Stimulated activated naive CD8-positive, alpha-beta T cell treated with anti-CD3 and anti-CD28 coated beads, Interleukin-15, Interleukin-2, amounts not matched to agents 100 ng/mL and 50 ng/mL, for 24 hours (primary cell): ENCODE measurements around the gene MAFB.

Source experiments
- H3K27ac Mint-ChIP-seq: one replicate; pipeline ENCODE4 v1.8.0; 2021; ENCODE audit warnings: mild to moderate bottlenecking, mixed read lengths
- H3K27me3 Mint-ChIP-seq: one replicate; pipeline ENCODE4 v1.8.0; 2021; ENCODE audit warnings: mixed read lengths
- H3K36me3 Mint-ChIP-seq: one replicate; pipeline ENCODE4 v1.8.0; 2021; ENCODE audit warnings: low read depth, mixed read lengths
- H3K4me1 Mint-ChIP-seq: one replicate; pipeline ENCODE4 v1.8.0; 2021; ENCODE audit warnings: low read depth, mixed read lengths
- H3K4me3 Mint-ChIP-seq: one replicate; pipeline ENCODE4 v1.8.0; 2021; ENCODE audit warnings: mild to moderate bottlenecking, mixed read lengths
- H3K9me3 Mint-ChIP-seq: one replicate; pipeline ENCODE4 v1.8.0; 2021; ENCODE audit warnings: mixed read lengths

The MAFB gene

GRCh38 chr20:40690836-40691565 is 2.0 kb upstream of the MAFB start:
- no peak overlapping the region for H3K27ac Mint-ChIP-seq
- H3K4me3 Mint-ChIP-seq: no peak overlapping the region
- peaks cover 11% of the 10 kb centered on the region for H3K4me1 Mint-ChIP-seq
- peaks cover 83% of the 10 kb centered on the region for H3K27me3 Mint-ChIP-seq
- H3K9me3 Mint-ChIP-seq: no peaks in the 10 kb centered on the region
- H3K36me3 Mint-ChIP-seq: no peaks in the 10 kb centered on the region

GRCh38 chr20:40689943-40690835 is 1.2 kb upstream of the MAFB start:
- H3K27ac Mint-ChIP-seq: peak overlapping the region; percentile 8
- H3K4me3 Mint-ChIP-seq: peak overlapping the region; percentile 65
- H3K4me1 Mint-ChIP-seq: peaks cover 11% of the 10 kb centered on the region
- H3K9me3 Mint-ChIP-seq: no peaks in the 10 kb centered on the region
- H3K36me3 Mint-ChIP-seq: no peaks in the 10 kb centered on the region
- peaks cover 84% of the 10 kb centered on the region for H3K27me3 Mint-ChIP-seq

GRCh38 chr20:40688129-40689099 is 622 bp downstream of the MAFB start:
- Mint-ChIP-seq H3K4me1 (peaks cover 11% of the 10 kb centered on the region), H3K27me3 (peaks cover 85% of the 10 kb centered on the region), H3K36me3 (no peaks in the 10 kb centered on the region), H3K27ac (no peak overlapping the region), H3K9me3 (no peaks in the 10 kb centered on the region), H3K4me3 (peak overlapping the region; percentile 41)

- H3K9me3 Mint-ChIP-seq: no peaks in the 10 kb centered on the region
- no peaks in the 10 kb centered on the region for H3K36me3 Mint-ChIP-seq
- peaks cover 84% of the 10 kb centered on the region for H3K27me3 Mint-ChIP-seq
- no peak overlapping the region for H3K27ac Mint-ChIP-seq
- H3K4me3 Mint-ChIP-seq: no peak overlapping the region
- peaks cover 11% of the 10 kb centered on the region for H3K4me1 Mint-ChIP-seq
Measured at GRCh38 chr20:40687384-40688128, 1.5 kb downstream of the MAFB start.

GRCh38 chr20:40686893-40687292 is 2.1 kb downstream of the MAFB start:
- Mint-ChIP-seq H3K27me3 (peaks cover 84% of the 10 kb centered on the region), H3K4me1 (peaks cover 11% of the 10 kb centered on the region), H3K9me3 (no peaks in the 10 kb centered on the region), H3K4me3 (no peak overlapping the region), H3K27ac (peak overlapping the region; percentile 40), H3K36me3 (no peaks in the 10 kb centered on the region)

- H3K27me3 Mint-ChIP-seq: peaks cover 84% of the 10 kb centered on the region
- peaks cover 11% of the 10 kb centered on the region for H3K4me1 Mint-ChIP-seq
- no peak overlapping the region for H3K27ac Mint-ChIP-seq
- no peak overlapping the region for H3K4me3 Mint-ChIP-seq
- no peaks in the 10 kb centered on the region for H3K36me3 Mint-ChIP-seq
- H3K9me3 Mint-ChIP-seq: no peaks in the 10 kb centered on the region
Measured at GRCh38 chr20:40686434-40686882, 2.6 kb downstream of the MAFB start.

GRCh38 chr20:40685349-40685748 is 3.7 kb downstream of the MAFB start:
- Mint-ChIP-seq H3K4me1 (peaks cover 11% of the 10 kb centered on the region), H3K27ac (no peak overlapping the region), H3K9me3 (no peaks in the 10 kb centered on the region), H3K27me3 (peaks cover 80% of the 10 kb centered on the region), H3K4me3 (no peak overlapping the region), H3K36me3 (no peaks in the 10 kb centered on the region)

GRCh38 chr20:40683894-40684268 is 5.2 kb downstream of the MAFB start:
- Mint-ChIP-seq H3K9me3 (no peaks in the 10 kb centered on the region), H3K4me3 (no peak overlapping the region), H3K27ac (no peak overlapping the region), H3K36me3 (no peaks in the 10 kb centered on the region), H3K4me1 (peaks cover 4% of the 10 kb centered on the region), H3K27me3 (peaks cover 76% of the 10 kb centered on the region)

- peaks cover 77% of the 10 kb centered on the region for H3K27me3 Mint-ChIP-seq
- H3K9me3 Mint-ChIP-seq: no peaks in the 10 kb centered on the region
- no peak overlapping the region for H3K4me3 Mint-ChIP-seq
- H3K4me1 Mint-ChIP-seq: peaks cover 1% of the 10 kb centered on the region
- H3K27ac Mint-ChIP-seq: no peak overlapping the region
- no peaks in the 10 kb centered on the region for H3K36me3 Mint-ChIP-seq
Measured at GRCh38 chr20:40683221-40683893, 5.7 kb downstream of the MAFB start.

GRCh38 chr20:40682104-40682981 is 6.7 kb downstream of the MAFB start:
- Mint-ChIP-seq H3K9me3 (no peaks in the 10 kb centered on the region), H3K4me1 (no peaks in the 10 kb centered on the region), H3K4me3 (no peak overlapping the region), H3K27me3 (peaks cover 76% of the 10 kb centered on the region), H3K27ac (no peak overlapping the region), H3K36me3 (no peaks in the 10 kb centered on the region)

GRCh38 chr20:40681684-40682083 is 7.4 kb downstream of the MAFB start:
- Mint-ChIP-seq H3K27me3 (peaks cover 72% of the 10 kb centered on the region), H3K36me3 (no peaks in the 10 kb centered on the region), H3K4me3 (no peak overlapping the region), H3K27ac (no peak overlapping the region), H3K9me3 (no peaks in the 10 kb centered on the region), H3K4me1 (no peaks in the 10 kb centered on the region)

GRCh38 chr20:40681165-40681564 is 7.9 kb downstream of the MAFB start:
- Mint-ChIP-seq H3K4me3 (no peak overlapping the region), H3K27ac (no peak overlapping the region), H3K27me3 (peaks cover 67% of the 10 kb centered on the region), H3K4me1 (no peaks in the 10 kb centered on the region), H3K9me3 (no peaks in the 10 kb centered on the region), H3K36me3 (no peaks in the 10 kb centered on the region)
